Measurements from ENCODE around the gene NSMCE4A.
"Not testable (repeated sequence)": the region's sequence is repeated elsewhere in the genome, so short reads cannot be mapped to it uniquely, and the experiment has no call there.

Gene NSMCE4A

GRCh38 chr10:121990015-121990677, 15.1 kb upstream of the NSMCE4A start:
- DNase-seq (ENCODE audit: low read depth), result no peak
- no peak overlapping the region for H3K4me3 ChIP-seq (ENCODE audit: low read depth, low read length)

- DNase-seq (ENCODE audit: low read depth), result no peak
- H3K4me3 ChIP-seq (ENCODE audit: low read depth, low read length), result no peak within 1 kb of the TSS
These were observed 13.6 kb upstream of the NSMCE4A start, which contains the start of gene TACC2 for GRCh38 chr10:121988361-121989324. Gene TACC2 (plus strand): TSS chr10:121989163. CDS start chr10:122021982, 32,819 bp downstream.

GRCh38 chr10:121984463-121984862, 9.4 kb upstream of the NSMCE4A start:
- H3K4me3 ChIP-seq (ENCODE audit: low read depth, low read length), result no peak overlapping the region
- DNase-seq (ENCODE audit: low read depth), result no peak

GRCh38 chr10:121983852-121984251, 8.8 kb upstream of the NSMCE4A start:
- no peak overlapping the region for H3K4me3 ChIP-seq (ENCODE audit: low read depth, low read length)

GRCh38 chr10:121981346-121981745, 6.3 kb upstream of the NSMCE4A start:
- H3K4me3 ChIP-seq (ENCODE audit: low read depth, low read length), result no peak overlapping the region
- DNase-seq (ENCODE audit: low read depth), result no peak

More at GRCh38 chr10:121983852-121984251, 8.8 kb upstream of the NSMCE4A start:
- no peak for DNase-seq (ENCODE audit: low read depth)

- DNase-seq (ENCODE audit: low read depth), result no peak
- no peak overlapping the region for H3K4me3 ChIP-seq (ENCODE audit: low read depth, low read length)
These were observed 3.5 kb upstream of the NSMCE4A start for GRCh38 chr10:121978511-121978910.

GRCh38 chr10:121976607-121977006, 1.6 kb upstream of the NSMCE4A start:
- no peak for DNase-seq (ENCODE audit: low read depth)
- no peak overlapping the region for H3K4me3 ChIP-seq (ENCODE audit: low read depth, low read length)

GRCh38 chr10:121975295-121976086, 474 bp upstream of the NSMCE4A start:
- no peak for DNase-seq (ENCODE audit: low read depth)
- H3K4me3 ChIP-seq (ENCODE audit: low read depth, low read length), result peak overlapping the region; percentile 76

GRCh38 chr10:121974019-121974534, 940 bp downstream of the NSMCE4A start:
- H3K4me3 ChIP-seq (ENCODE audit: low read depth, low read length), result peak overlapping the region; percentile 76
- no peak for DNase-seq (ENCODE audit: low read depth)

- not testable (repeated sequence) for DNase-seq (ENCODE audit: low read depth); H3K4me3 ChIP-seq (ENCODE audit: low read depth, low read length)
These were observed 5.9 kb downstream of the NSMCE4A start for GRCh38 chr10:121969086-121969485.

GRCh38 chr10:121965996-121966395, 9.0 kb downstream of the NSMCE4A start:
- no peak for DNase-seq (ENCODE audit: low read depth)
- no peak overlapping the region for H3K4me3 ChIP-seq (ENCODE audit: low read depth, low read length)

- H3K4me3 ChIP-seq (ENCODE audit: low read depth, low read length), result no peak overlapping the region
- no peak for DNase-seq (ENCODE audit: low read depth)
These were observed 13.6 kb downstream of the NSMCE4A start for GRCh38 chr10:121961456-121961855.

GRCh38 chr10:121959671-121960070, 15.3 kb downstream of the NSMCE4A start:
- DNase-seq (ENCODE audit: low read depth), result no peak
- no peak overlapping the region for H3K4me3 ChIP-seq (ENCODE audit: low read depth, low read length)

GRCh38 chr10:121956111-121957061, 18.6 kb downstream of the NSMCE4A start:
- H3K4me3 ChIP-seq (ENCODE audit: low read depth, low read length), result no peak overlapping the region
- DNase-seq (ENCODE audit: low read depth), result peak; percentile 21

GRCh38 chr10:121952226-121952625, 22.8 kb downstream of the NSMCE4A start:
- H3K4me3 ChIP-seq (ENCODE audit: low read depth, low read length), result no peak overlapping the region
- DNase-seq (ENCODE audit: low read depth), result no peak

- no peak for DNase-seq (ENCODE audit: low read depth)
These were observed 25.6 kb downstream of the NSMCE4A start for GRCh38 chr10:121949451-121949850.

GRCh38 chr10:121949049-121949448, 26.0 kb downstream of the NSMCE4A start:
- DNase-seq (ENCODE audit: low read depth), result no peak
- H3K4me3 ChIP-seq (ENCODE audit: low read depth, low read length), result no peak overlapping the region

More at GRCh38 chr10:121949451-121949850, 25.6 kb downstream of the NSMCE4A start:
- no peak overlapping the region for H3K4me3 ChIP-seq (ENCODE audit: low read depth, low read length)
